HEK293 (cell line): ENCODE data around the gene FOXC2.
A peak's percentile ranks its signal among the peaks of the same experiment; 100 is the strongest.

Experiments
- CTCF ChIA-PET: fragments of 350-600 bp; formaldehyde crosslinking; extraction: SDS; loops from one replicate; lab custom pipeline; 2021; ENCODE audit warnings: antibody characterized with exemption; lab: Yijun Ruan, JAX
- POLR2A ChIA-PET: fragments of 300-600 bp; formaldehyde crosslinking; extraction: SDS; loops from one replicate; lab custom pipeline; 2020; ENCODE audit warnings: antibody characterized with exemption, inconsistent platforms; lab: Yijun Ruan, JAX
- H3K27ac ChIP-seq: fragments of 200-500 bp; sonication (Bioruptor generic); 2 replicates; pipeline ENCODE4 v1.5.1; 2014; ENCODE audit warnings: low read depth, low read length, control low read depth, inconsistent platforms; ENCODE audit errors: extremely low read depth
- H3K36me3 ChIP-seq, 2 experiments: fragments of 200-500 bp in 1 of 2; sonication (Bioruptor generic) in 1 of 2; 1 replicate in 1 of 2; 2 replicates in 1 of 2; pipeline ENCODE4 v1.5.1; 2014 to 2017; ENCODE audit warnings: inconsistent platforms in 2 of 2, low read length in 2 of 2; ENCODE audit not compliant: control insufficient read depth in 2 of 2, insufficient read depth in 1 of 2
- H3K4me1 ChIP-seq: fragments of 200-500 bp; sonication (Bioruptor generic); 2 replicates; pipeline ENCODE4 v1.5.1; 2014; ENCODE audit warnings: mild to moderate bottlenecking, low read length, inconsistent platforms; ENCODE audit not compliant: control insufficient read depth, insufficient read depth
- H3K4me3 ChIP-seq: 2 replicates; pipeline ENCODE4 v1.5.1; 2011; ENCODE audit warnings: low read depth, mild to moderate bottlenecking, control low read depth, low read length, moderate library complexity
- H3K9me3 ChIP-seq: fragments of 200-500 bp; sonication (Bioruptor generic); 2 replicates; pipeline ENCODE4 v1.5.1; 2014; ENCODE audit warnings: low read depth, low read length, inconsistent platforms; ENCODE audit not compliant: control insufficient read depth, insufficient read depth
- CTCF ChIP-seq: fragments of 450-650 bp; formaldehyde crosslinking; IDR thresholded peaks from 2 replicates; pipeline ENCODE4 v1.5.1; 2016; ENCODE audit warnings: missing biosample characterization, missing genetic modification characterization
- SP7 ChIP-seq: fragments of 450-650 bp; formaldehyde crosslinking; IDR thresholded peaks from 2 replicates; pipeline ENCODE4 v1.5.1; 2016; ENCODE audit warnings: missing biosample characterization, missing genetic modification characterization
- ZBTB10 ChIP-seq: fragments of 450-650 bp; formaldehyde crosslinking; IDR thresholded peaks from 2 replicates; pipeline ENCODE4 v1.5.1; 2016; ENCODE audit warnings: missing biosample characterization, missing genetic modification characterization
- ZFP3 ChIP-seq: fragments of 450-650 bp; formaldehyde crosslinking; IDR thresholded peaks from 2 replicates; pipeline ENCODE4 v1.5.1; 2016; ENCODE audit warnings: low read depth, missing biosample characterization, missing genetic modification characterization
- ZNF169 ChIP-seq: fragments of 450-650 bp; formaldehyde crosslinking; IDR thresholded peaks from 2 replicates; pipeline ENCODE4 v1.5.1; 2016; ENCODE audit warnings: missing biosample characterization, missing genetic modification characterization
- ZNF214 ChIP-seq: fragments of 450-650 bp; formaldehyde crosslinking; IDR thresholded peaks from 2 replicates; pipeline ENCODE4 v1.5.1; 2017; ENCODE audit warnings: missing biosample characterization, mild to moderate bottlenecking, missing genetic modification characterization, borderline replicate concordance
- ZNF24 ChIP-seq: fragments of 450-650 bp; formaldehyde crosslinking; IDR thresholded peaks from 2 replicates; pipeline ENCODE4 v1.5.1; 2016; ENCODE audit warnings: missing biosample characterization, missing genetic modification characterization
- ZNF341 ChIP-seq: fragments of 450-650 bp; formaldehyde crosslinking; IDR thresholded peaks from 2 replicates; pipeline ENCODE4; 2016; ENCODE audit warnings: low read depth, missing biosample characterization, missing genetic modification characterization
- ZNF391 ChIP-seq: fragments of 450-650 bp; formaldehyde crosslinking; IDR thresholded peaks from 2 replicates; pipeline ENCODE4 v1.5.1; 2016; ENCODE audit warnings: low read depth, missing biosample characterization, missing genetic modification characterization, borderline replicate concordance
- ZNF530 ChIP-seq: fragments of 450-650 bp; formaldehyde crosslinking; IDR thresholded peaks from 2 replicates; pipeline ENCODE4 v1.5.1; 2016; ENCODE audit warnings: low read depth, missing biosample characterization, missing genetic modification characterization
- ZNF621 ChIP-seq: fragments of 450-650 bp; formaldehyde crosslinking; IDR thresholded peaks from 2 replicates; pipeline ENCODE4 v1.5.1; 2017; ENCODE audit warnings: missing biosample characterization, missing genetic modification characterization
- ZNF654 ChIP-seq: fragments of 450-650 bp; formaldehyde crosslinking; IDR thresholded peaks from 2 replicates; pipeline ENCODE4 v1.5.1; 2016; ENCODE audit warnings: low read depth, missing biosample characterization, missing genetic modification characterization
- ZNF660 ChIP-seq: fragments of 450-650 bp; IDR thresholded peaks from 2 replicates; pipeline ENCODE4 v1.5.1; 2018; ENCODE audit warnings: missing biosample characterization, mild to moderate bottlenecking, missing genetic modification characterization
- ZNF677 ChIP-seq: fragments of 450-650 bp; IDR thresholded peaks from 2 replicates; pipeline ENCODE4 v1.5.0; 2018; ENCODE audit warnings: missing biosample characterization, mild to moderate bottlenecking, missing genetic modification characterization, moderate library complexity
- ZNF830 ChIP-seq: fragments of 450-650 bp; IDR thresholded peaks from 2 replicates; pipeline ENCODE4 v1.5.0; 2018; ENCODE audit warnings: missing biosample characterization, missing genetic modification characterization, low read depth, mild to moderate bottlenecking, moderate library complexity
- ZSCAN18 ChIP-seq: fragments of 450-650 bp; formaldehyde crosslinking; IDR thresholded peaks from 2 replicates; pipeline ENCODE4 v1.5.1; 2016; ENCODE audit warnings: missing biosample characterization, missing genetic modification characterization
- TF ChIP-seq, protein P1 (sequence below): fragments of 450-650 bp; formaldehyde crosslinking; IDR thresholded peaks from 2 replicates; pipeline ENCODE4 v1.5.1; 2016; ENCODE audit warnings: missing biosample characterization, missing genetic modification characterization
- TF ChIP-seq, protein P2 (sequence below): fragments of 450-650 bp; formaldehyde crosslinking; IDR thresholded peaks from 2 replicates; pipeline ENCODE4 v1.5.1; 2017; ENCODE audit warnings: missing biosample characterization, missing genetic modification characterization
- TF ChIP-seq, protein P3 (sequence below): fragments of 450-650 bp; formaldehyde crosslinking; IDR thresholded peaks from 2 replicates; pipeline ENCODE4 v1.5.1; 2016; ENCODE audit warnings: missing biosample characterization, missing genetic modification characterization

Gene FOXC2

DNA sequence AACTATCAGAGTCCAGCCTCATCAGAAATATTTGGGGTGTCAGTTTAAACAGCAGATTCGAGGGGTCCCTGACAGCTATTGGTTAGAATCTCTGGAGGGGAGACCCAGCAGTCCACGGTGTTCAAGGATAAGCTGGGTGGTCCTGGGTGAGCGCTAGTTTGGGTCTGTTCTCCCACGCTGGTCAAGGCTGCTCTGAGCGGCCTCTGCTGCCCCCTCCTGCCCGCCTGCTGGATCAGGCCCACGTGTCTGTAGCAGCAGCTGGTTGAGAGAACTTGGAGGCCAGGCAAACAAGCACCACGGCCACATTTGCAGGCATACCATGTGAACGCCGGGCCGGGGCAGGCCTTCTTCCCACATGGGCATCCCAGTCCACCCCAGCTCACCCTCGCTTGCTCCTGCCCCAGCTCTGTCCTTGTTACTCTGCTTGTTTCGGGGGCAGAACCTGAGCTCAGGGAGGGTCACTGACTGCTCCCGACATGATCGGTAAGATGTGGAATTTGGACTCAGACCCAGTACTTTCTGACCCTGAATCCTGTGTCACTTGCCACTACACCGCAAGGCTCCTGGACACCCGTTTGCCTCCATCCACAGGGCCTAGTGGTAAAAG lies 48.9 kb upstream of the FOXC2 start:
- ChIA-PET POLR2A (interaction anchor here (0.6 to 2.3 kb wide), 4 partner anchors 134 to 445 kb away, joined by 3 to 15 read pairs (median 6); no protein-coding TSS in a partner anchor), CTCF (interaction anchor here (0.5 to 6.0 kb wide), 57 partner anchors 8 to 1371 kb away, joined by 3 to 135 read pairs (median 4); no protein-coding TSS in a partner anchor)
- Histone ChIP-seq H3K4me1 (no peaks in the 10 kb centered on the region), H3K9me3 (no peaks in the 10 kb centered on the region), H3K27ac (no peak overlapping the region), H3K36me3 (peaks cover 0 to 18% of the 10 kb centered on the region in 2 experiments; a peak in 1 of 3 replicates), H3K4me3 (no peak overlapping the region)
- TF ChIP-seq ZNF621 (tag by site-specific recombination) (no peak), ZNF169 (no peak), ZNF24 (tag by site-specific recombination) (no peak), ZNF677 (tag by site-specific recombination) (no peak), ZNF391 (tag by site-specific recombination) (no peak), ZSCAN18 (tag by site-specific recombination) (no peak), CTCF (tag by site-specific recombination) (peak; percentile 88), ZNF214 (no peak), ZNF830 (tag by site-specific recombination) (no peak), ZNF654 (tag by site-specific recombination) (peak; percentile 74), ZNF660 (tag by site-specific recombination) (0 out of 2 replicates have a peak, but pooled peaks have one; percentile 20), ZNF341 (no peak), ZBTB10 (tag by site-specific recombination) (no peak), ZFP3 (no peak), SP7 (no peak), ZNF530 (no peak)
- TF ChIP-seq, protein P1, sequence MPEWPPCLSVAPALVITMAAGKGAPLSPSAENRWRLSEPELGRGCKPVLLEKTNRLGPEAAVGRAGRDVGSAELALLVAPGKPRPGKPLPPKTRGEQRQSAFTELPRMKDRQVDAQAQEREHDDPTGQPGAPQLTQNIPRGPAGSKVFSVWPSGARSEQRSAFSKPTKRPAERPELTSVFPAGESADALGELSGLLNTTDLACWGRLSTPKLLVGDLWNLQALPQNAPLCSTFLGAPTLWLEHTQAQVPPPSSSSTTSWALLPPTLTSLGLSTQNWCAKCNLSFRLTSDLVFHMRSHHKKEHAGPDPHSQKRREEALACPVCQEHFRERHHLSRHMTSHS (tag by site-specific recombination), result no peak
- TF ChIP-seq, protein P2, sequence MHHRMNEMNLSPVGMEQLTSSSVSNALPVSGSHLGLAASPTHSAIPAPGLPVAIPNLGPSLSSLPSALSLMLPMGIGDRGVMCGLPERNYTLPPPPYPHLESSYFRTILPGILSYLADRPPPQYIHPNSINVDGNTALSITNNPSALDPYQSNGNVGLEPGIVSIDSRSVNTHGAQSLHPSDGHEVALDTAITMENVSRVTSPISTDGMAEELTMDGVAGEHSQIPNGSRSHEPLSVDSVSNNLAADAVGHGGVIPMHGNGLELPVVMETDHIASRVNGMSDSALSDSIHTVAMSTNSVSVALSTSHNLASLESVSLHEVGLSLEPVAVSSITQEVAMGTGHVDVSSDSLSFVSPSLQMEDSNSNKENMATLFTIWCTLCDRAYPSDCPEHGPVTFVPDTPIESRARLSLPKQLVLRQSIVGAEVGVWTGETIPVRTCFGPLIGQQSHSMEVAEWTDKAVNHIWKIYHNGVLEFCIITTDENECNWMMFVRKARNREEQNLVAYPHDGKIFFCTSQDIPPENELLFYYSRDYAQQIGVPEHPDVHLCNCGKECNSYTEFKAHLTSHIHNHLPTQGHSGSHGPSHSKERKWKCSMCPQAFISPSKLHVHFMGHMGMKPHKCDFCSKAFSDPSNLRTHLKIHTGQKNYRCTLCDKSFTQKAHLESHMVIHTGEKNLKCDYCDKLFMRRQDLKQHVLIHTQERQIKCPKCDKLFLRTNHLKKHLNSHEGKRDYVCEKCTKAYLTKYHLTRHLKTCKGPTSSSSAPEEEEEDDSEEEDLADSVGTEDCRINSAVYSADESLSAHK (tag by site-specific recombination), result no peak
- TF ChIP-seq, protein P3, sequence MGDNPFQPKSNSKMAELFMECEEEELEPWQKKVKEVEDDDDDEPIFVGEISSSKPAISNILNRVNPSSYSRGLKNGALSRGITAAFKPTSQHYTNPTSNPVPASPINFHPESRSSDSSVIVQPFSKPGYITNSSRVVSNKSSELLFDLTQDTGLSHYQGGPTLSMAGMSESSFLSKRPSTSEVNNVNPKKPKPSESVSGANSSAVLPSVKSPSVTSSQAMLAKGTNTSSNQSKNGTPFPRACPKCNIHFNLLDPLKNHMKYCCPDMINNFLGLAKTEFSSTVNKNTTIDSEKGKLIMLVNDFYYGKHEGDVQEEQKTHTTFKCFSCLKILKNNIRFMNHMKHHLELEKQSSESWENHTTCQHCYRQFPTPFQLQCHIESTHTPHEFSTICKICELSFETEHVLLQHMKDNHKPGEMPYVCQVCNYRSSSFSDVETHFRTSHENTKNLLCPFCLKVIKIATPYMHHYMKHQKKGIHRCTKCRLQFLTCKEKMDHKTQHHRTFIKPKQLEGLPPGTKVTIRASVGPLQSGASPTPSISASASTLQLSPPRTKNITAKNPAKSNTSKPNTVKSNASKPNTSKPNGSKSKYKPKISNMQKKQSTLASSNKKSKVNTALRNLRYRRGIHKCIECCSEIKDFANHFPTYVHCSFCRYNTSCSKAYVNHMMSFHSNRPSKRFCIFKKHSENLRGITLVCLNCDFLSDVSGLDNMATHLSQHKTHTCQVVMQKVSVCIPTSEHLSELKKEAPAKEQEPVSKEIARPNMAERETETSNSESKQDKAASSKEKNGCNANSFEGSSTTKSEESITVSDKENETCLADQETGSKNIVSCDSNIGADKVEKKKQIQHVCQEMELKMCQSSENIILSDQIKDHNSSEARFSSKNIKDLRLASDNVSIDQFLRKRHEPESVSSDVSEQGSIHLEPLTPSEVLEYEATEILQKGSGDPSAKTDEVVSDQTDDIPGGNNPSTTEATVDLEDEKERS (tag by site-specific recombination), result no peak
